Measurements from ENCODE around the gene PHLDB2. TPM values are rescaled to one million over a fixed set of nuclear protein-coding genes. Genes with fewer than 3 reads are reported as not detected.

The PHLDB2 gene
- total and polyA plus RNA-seq, 2 of the 13 experiments (the other 11 are each of a cell fraction or from before 2014, with no cell fraction given), result 8.4 to 23.6 TPM

GRCh38 chr3:111978583-111979433, 119.7 kb downstream of the PHLDB2 start, which contains the start of gene ABHD10 (continued):
- TF ChIP-seq, protein P1, sequence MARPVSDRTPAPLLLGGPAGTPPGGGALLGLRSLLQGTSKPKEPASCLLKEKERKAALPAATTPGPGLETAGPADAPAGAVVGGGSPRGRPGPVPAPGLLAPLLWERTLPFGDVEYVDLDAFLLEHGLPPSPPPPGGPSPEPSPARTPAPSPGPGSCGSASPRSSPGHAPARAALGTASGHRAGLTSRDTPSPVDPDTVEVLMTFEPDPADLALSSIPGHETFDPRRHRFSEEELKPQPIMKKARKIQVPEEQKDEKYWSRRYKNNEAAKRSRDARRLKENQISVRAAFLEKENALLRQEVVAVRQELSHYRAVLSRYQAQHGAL (CRISPR knock-in tag; IDR thresholded peaks at IDR 0.05; ENCODE audit: not compliant biosample characterization), result no peak
- TF ChIP-seq PHB2 (IDR thresholded peaks at IDR 0.05; ENCODE audit: partially characterized antibody) (no peak), ZNF317 (CRISPR knock-in tag; IDR thresholded peaks at IDR 0.05) (no peak), MTERF4 (CRISPR knock-in tag; IDR thresholded peaks at IDR 0.05) (peak; percentile 75; the same call in 1 of the 2 replicates), ZNF121 (CRISPR knock-in tag; IDR thresholded peaks at IDR 0.05) (no peak), ZNF878 (CRISPR knock-in tag; IDR thresholded peaks at IDR 0.05) (no peak), SMAD3 (CRISPR knock-in tag; IDR thresholded peaks at IDR 0.05) (no peak), ZNF724P (CRISPR knock-in tag; IDR thresholded peaks at IDR 0.05; ENCODE audit: borderline replicate concordance) (peak; percentile 84; the same call in 1 of the 2 replicates), NCOA2 (CRISPR knock-in tag; IDR thresholded peaks at IDR 0.05) (peak; percentile 45; the same call in 1 of the 2 replicates), RNF2 (conservative IDR thresholded peaks at IDR 0.05; ENCODE audit: low read depth) (peak; percentile 76), NFYC (CRISPR knock-in tag; IDR thresholded peaks at IDR 0.05) (no peak; the same call in 1 of the 2 replicates), MYNN (CRISPR knock-in tag; IDR thresholded peaks at IDR 0.05; ENCODE audit: low read depth) (peak; percentile 73; the same call in 1 of the 2 replicates), THRA (CRISPR knock-in tag; IDR thresholded peaks at IDR 0.05; ENCODE audit: borderline replicate concordance) (0 out of 2 replicates have a peak, but pooled peaks have one; percentile 44), MXI1 (IDR thresholded peaks at IDR 0.05; ENCODE audit: borderline replicate concordance, low read depth, low read length) (peak; percentile 70; the same call in 1 of the 3 replicates)
- TF ChIP-seq, protein P2, sequence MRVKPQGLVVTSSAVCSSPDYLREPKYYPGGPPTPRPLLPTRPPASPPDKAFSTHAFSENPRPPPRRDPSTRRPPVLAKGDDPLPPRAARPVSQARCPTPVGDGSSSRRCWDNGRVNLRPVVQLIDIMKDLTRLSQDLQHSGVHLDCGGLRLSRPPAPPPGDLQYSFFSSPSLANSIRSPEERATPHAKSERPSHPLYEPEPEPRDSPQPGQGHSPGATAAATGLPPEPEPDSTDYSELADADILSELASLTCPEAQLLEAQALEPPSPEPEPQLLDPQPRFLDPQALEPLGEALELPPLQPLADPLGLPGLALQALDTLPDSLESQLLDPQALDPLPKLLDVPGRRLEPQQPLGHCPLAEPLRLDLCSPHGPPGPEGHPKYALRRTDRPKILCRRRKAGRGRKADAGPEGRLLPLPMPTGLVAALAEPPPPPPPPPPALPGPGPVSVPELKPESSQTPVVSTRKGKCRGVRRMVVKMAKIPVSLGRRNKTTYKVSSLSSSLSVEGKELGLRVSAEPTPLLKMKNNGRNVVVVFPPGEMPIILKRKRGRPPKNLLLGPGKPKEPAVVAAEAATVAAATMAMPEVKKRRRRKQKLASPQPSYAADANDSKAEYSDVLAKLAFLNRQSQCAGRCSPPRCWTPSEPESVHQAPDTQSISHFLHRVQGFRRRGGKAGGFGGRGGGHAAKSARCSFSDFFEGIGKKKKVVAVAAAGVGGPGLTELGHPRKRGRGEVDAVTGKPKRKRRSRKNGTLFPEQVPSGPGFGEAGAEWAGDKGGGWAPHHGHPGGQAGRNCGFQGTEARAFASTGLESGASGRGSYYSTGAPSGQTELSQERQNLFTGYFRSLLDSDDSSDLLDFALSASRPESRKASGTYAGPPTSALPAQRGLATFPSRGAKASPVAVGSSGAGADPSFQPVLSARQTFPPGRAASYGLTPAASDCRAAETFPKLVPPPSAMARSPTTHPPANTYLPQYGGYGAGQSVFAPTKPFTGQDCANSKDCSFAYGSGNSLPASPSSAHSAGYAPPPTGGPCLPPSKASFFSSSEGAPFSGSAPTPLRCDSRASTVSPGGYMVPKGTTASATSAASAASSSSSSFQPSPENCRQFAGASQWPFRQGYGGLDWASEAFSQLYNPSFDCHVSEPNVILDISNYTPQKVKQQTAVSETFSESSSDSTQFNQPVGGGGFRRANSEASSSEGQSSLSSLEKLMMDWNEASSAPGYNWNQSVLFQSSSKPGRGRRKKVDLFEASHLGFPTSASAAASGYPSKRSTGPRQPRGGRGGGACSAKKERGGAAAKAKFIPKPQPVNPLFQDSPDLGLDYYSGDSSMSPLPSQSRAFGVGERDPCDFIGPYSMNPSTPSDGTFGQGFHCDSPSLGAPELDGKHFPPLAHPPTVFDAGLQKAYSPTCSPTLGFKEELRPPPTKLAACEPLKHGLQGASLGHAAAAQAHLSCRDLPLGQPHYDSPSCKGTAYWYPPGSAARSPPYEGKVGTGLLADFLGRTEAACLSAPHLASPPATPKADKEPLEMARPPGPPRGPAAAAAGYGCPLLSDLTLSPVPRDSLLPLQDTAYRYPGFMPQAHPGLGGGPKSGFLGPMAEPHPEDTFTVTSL (CRISPR knock-in tag; IDR thresholded peaks at IDR 0.05; ENCODE audit: borderline replicate concordance), result no peak; the same call in 1 of the 2 replicates
- TF ChIP-seq, protein P3, sequence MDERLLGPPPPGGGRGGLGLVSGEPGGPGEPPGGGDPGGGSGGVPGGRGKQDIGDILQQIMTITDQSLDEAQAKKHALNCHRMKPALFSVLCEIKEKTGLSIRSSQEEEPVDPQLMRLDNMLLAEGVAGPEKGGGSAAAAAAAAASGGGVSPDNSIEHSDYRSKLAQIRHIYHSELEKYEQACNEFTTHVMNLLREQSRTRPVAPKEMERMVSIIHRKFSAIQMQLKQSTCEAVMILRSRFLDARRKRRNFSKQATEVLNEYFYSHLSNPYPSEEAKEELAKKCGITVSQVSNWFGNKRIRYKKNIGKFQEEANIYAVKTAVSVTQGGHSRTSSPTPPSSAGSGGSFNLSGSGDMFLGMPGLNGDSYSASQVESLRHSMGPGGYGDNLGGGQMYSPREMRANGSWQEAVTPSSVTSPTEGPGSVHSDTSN (CRISPR knock-in tag; IDR thresholded peaks at IDR 0.05), result no peak; the same call in 1 of the 2 replicates
